HL-60 (cell line): ENCODE data around the gene CTU1.

Experiments
- TF ChIP-seq, protein P1 (sequence below): IDR thresholded peaks from one replicate; pipeline ENCODE4 v1.5.1; 2011; ENCODE audit warnings: low read length, control low read depth, inconsistent platforms; ENCODE audit not compliant: insufficient read depth
- TF ChIP-seq, protein P2 (sequence below): IDR thresholded peaks from 2 replicates; pipeline ENCODE4 v1.6.1; 2012; ENCODE audit warnings: low read depth; ENCODE audit not compliant: insufficient replicate concordance

DNA sequence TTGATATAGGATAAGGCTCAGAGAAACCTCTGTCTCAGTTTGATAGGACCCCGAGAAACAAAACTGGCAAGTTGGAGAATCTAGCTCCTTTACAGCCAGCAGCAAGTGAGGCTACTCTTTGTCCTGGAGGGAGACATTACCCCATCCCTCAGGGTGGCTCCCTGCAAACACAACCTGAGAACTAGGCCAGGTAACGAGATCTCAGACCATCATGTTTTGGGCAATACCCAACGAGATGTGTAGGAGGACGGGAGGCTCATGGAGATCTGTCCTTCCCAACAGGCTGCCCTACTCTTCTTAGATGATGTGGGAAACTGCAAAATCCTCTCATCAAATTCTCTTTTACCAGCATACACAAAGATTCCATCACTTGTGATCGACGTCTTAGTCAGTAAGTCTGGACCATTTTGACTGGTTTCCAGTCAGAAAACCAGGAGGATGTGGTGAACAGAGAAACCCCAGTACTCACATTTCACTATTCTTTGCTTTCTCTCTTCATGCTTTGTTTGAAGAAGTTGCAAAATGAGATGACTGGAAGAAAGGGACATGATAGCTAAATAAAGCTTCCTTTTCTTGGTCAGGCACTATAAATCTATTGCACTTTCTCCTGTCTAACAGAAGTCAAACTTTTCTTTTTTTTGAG, 6.0 kb upstream of the CTU1 start:
- TF ChIP-seq, protein P1, sequence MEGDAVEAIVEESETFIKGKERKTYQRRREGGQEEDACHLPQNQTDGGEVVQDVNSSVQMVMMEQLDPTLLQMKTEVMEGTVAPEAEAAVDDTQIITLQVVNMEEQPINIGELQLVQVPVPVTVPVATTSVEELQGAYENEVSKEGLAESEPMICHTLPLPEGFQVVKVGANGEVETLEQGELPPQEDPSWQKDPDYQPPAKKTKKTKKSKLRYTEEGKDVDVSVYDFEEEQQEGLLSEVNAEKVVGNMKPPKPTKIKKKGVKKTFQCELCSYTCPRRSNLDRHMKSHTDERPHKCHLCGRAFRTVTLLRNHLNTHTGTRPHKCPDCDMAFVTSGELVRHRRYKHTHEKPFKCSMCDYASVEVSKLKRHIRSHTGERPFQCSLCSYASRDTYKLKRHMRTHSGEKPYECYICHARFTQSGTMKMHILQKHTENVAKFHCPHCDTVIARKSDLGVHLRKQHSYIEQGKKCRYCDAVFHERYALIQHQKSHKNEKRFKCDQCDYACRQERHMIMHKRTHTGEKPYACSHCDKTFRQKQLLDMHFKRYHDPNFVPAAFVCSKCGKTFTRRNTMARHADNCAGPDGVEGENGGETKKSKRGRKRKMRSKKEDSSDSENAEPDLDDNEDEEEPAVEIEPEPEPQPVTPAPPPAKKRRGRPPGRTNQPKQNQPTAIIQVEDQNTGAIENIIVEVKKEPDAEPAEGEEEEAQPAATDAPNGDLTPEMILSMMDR = no peak
- TF ChIP-seq, protein P2, sequence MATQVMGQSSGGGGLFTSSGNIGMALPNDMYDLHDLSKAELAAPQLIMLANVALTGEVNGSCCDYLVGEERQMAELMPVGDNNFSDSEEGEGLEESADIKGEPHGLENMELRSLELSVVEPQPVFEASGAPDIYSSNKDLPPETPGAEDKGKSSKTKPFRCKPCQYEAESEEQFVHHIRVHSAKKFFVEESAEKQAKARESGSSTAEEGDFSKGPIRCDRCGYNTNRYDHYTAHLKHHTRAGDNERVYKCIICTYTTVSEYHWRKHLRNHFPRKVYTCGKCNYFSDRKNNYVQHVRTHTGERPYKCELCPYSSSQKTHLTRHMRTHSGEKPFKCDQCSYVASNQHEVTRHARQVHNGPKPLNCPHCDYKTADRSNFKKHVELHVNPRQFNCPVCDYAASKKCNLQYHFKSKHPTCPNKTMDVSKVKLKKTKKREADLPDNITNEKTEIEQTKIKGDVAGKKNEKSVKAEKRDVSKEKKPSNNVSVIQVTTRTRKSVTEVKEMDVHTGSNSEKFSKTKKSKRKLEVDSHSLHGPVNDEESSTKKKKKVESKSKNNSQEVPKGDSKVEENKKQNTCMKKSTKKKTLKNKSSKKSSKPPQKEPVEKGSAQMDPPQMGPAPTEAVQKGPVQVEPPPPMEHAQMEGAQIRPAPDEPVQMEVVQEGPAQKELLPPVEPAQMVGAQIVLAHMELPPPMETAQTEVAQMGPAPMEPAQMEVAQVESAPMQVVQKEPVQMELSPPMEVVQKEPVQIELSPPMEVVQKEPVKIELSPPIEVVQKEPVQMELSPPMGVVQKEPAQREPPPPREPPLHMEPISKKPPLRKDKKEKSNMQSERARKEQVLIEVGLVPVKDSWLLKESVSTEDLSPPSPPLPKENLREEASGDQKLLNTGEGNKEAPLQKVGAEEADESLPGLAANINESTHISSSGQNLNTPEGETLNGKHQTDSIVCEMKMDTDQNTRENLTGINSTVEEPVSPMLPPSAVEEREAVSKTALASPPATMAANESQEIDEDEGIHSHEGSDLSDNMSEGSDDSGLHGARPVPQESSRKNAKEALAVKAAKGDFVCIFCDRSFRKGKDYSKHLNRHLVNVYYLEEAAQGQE = no peak
